ENCODE data around the gene NTM. TPM values are rescaled to one million over a fixed set of nuclear protein-coding genes. Genes with fewer than 3 reads are reported as not detected.
"Not testable (repeated sequence)": the region's sequence is repeated elsewhere in the genome, so short reads cannot be mapped to it uniquely, and the experiment has no call there.

NTM gene
- total and polyA plus RNA-seq, 2 donors (not counting 1 experiment from before 2014, with no cell fraction given) = 12.3 to 28.6 TPM

GRCh38 chr11:131331546-131331945, 38.9 kb upstream of the NTM start:
- no peak for DNase-seq (ENCODE audit: low read depth in 2 of 2)
- Histone ChIP-seq H3K4me2 (ENCODE audit: extremely low read depth, insufficient read depth, low read length) (no peak overlapping the region), H3K27me3 (ENCODE audit: control insufficient read depth, insufficient read depth, low read length) (no peaks in the 10 kb centered on the region), H2AFZ (ENCODE audit: low read length) (no peak overlapping the region), H4K20me1 (ENCODE audit: control insufficient read depth, extremely low read depth, insufficient read depth, low read length) (no peaks in the 10 kb centered on the region), H3K4me1 (ENCODE audit: control insufficient read depth, extremely low read depth, insufficient read depth, low read length) (no peaks in the 10 kb centered on the region), H3K79me2 (ENCODE audit: control insufficient read depth, insufficient read depth, low read length) (no peaks in the 10 kb centered on the region), H3K36me3 (ENCODE audit: control insufficient read depth, insufficient read depth, low read length) (no peaks in the 10 kb centered on the region), H3K9ac (ENCODE audit: insufficient read depth, low read length) (no peak overlapping the region), H3K4me3 (replicated peaks in 1 of 4; ENCODE audit: control extremely low read depth in 1 of 4, insufficient read depth in 1 of 4, low read depth in 3 of 4, low read length in 4 of 4) (no peak overlapping the region), H3K27ac (ENCODE audit: insufficient read depth, low read length) (no peak overlapping the region), H3K9me3 (ENCODE audit: control insufficient read depth, insufficient read depth, low read depth, low read length) (no peaks in the 10 kb centered on the region)
- no peak for TF ChIP-seq EZH2 (IDR thresholded peaks at IDR 0.05; ENCODE audit: low read length, missing control alignments)
- no peak for TF ChIP-seq CTCF (conservative IDR thresholded peaks at IDR 0.05 in 1 of 2, IDR thresholded peaks at IDR 0.05 in 1 of 2; ENCODE audit: low read depth in 1 of 2, low read length in 2 of 2)

GRCh38 chr11:131334601-131335000, 35.8 kb upstream of the NTM start:
- Histone ChIP-seq H2AFZ (ENCODE audit: low read length) (no peak overlapping the region), H3K27ac (ENCODE audit: insufficient read depth, low read length) (no peak overlapping the region), H3K9me3 (ENCODE audit: control insufficient read depth, insufficient read depth, low read depth, low read length) (no peaks in the 10 kb centered on the region), H3K79me2 (ENCODE audit: control insufficient read depth, insufficient read depth, low read length) (no peaks in the 10 kb centered on the region), H3K9ac (ENCODE audit: insufficient read depth, low read length) (no peak overlapping the region), H3K4me1 (ENCODE audit: control insufficient read depth, extremely low read depth, insufficient read depth, low read length) (no peaks in the 10 kb centered on the region), H4K20me1 (ENCODE audit: control insufficient read depth, extremely low read depth, insufficient read depth, low read length) (no peaks in the 10 kb centered on the region), H3K27me3 (ENCODE audit: control insufficient read depth, insufficient read depth, low read length) (no peaks in the 10 kb centered on the region), H3K36me3 (ENCODE audit: control insufficient read depth, insufficient read depth, low read length) (no peaks in the 10 kb centered on the region), H3K4me2 (ENCODE audit: extremely low read depth, insufficient read depth, low read length) (no peak overlapping the region), H3K4me3 (replicated peaks in 1 of 4; ENCODE audit: control extremely low read depth in 1 of 4, insufficient read depth in 1 of 4, low read depth in 3 of 4, low read length in 4 of 4) (no peak overlapping the region)
- TF ChIP-seq EZH2 (IDR thresholded peaks at IDR 0.05; ENCODE audit: low read length, missing control alignments) (no peak), CTCF (conservative IDR thresholded peaks at IDR 0.05 in 1 of 2, IDR thresholded peaks at IDR 0.05 in 1 of 2; ENCODE audit: low read depth in 1 of 2, low read length in 2 of 2) (no peak)
- no peak for DNase-seq (ENCODE audit: low read depth in 2 of 2)

- DNase-seq (ENCODE audit: low read depth in 2 of 2) = peak in 1 of 2 donors; percentile 86
- not testable (repeated sequence) for H3K9me3 ChIP-seq (ENCODE audit: control insufficient read depth, insufficient read depth, low read depth, low read length); H3K4me3 ChIP-seq (replicated peaks in 1 of 4; ENCODE audit: control extremely low read depth in 1 of 4, insufficient read depth in 1 of 4, low read depth in 3 of 4, low read length in 4 of 4); H3K79me2 ChIP-seq (ENCODE audit: control insufficient read depth, insufficient read depth, low read length); H3K4me1 ChIP-seq (ENCODE audit: control insufficient read depth, extremely low read depth, insufficient read depth, low read length); H3K27me3 ChIP-seq (ENCODE audit: control insufficient read depth, insufficient read depth, low read length); H3K4me2 ChIP-seq (ENCODE audit: extremely low read depth, insufficient read depth, low read length); H3K36me3 ChIP-seq (ENCODE audit: control insufficient read depth, insufficient read depth, low read length); H3K9ac ChIP-seq (ENCODE audit: insufficient read depth, low read length); H4K20me1 ChIP-seq (ENCODE audit: control insufficient read depth, extremely low read depth, insufficient read depth, low read length); H2AFZ ChIP-seq (ENCODE audit: low read length); H3K27ac ChIP-seq (ENCODE audit: insufficient read depth, low read length)
These were observed 28.5 kb upstream of the NTM start for GRCh38 chr11:131341900-131342299.

- peak in 1 of 2 donors; percentile 47 for DNase-seq (ENCODE audit: low read depth in 2 of 2)
- H3K4me1 ChIP-seq (ENCODE audit: control insufficient read depth, extremely low read depth, insufficient read depth, low read length); H3K4me2 ChIP-seq (ENCODE audit: extremely low read depth, insufficient read depth, low read length); H3K27ac ChIP-seq (ENCODE audit: insufficient read depth, low read length); H3K4me3 ChIP-seq (replicated peaks in 1 of 4; ENCODE audit: control extremely low read depth in 1 of 4, insufficient read depth in 1 of 4, low read depth in 3 of 4, low read length in 4 of 4); H2AFZ ChIP-seq (ENCODE audit: low read length); H3K9me3 ChIP-seq (ENCODE audit: control insufficient read depth, insufficient read depth, low read depth, low read length); H3K79me2 ChIP-seq (ENCODE audit: control insufficient read depth, insufficient read depth, low read length); H3K27me3 ChIP-seq (ENCODE audit: control insufficient read depth, insufficient read depth, low read length); H3K9ac ChIP-seq (ENCODE audit: insufficient read depth, low read length); H3K36me3 ChIP-seq (ENCODE audit: control insufficient read depth, insufficient read depth, low read length); H4K20me1 ChIP-seq (ENCODE audit: control insufficient read depth, extremely low read depth, insufficient read depth, low read length): not testable (repeated sequence)
These were observed 28.0 kb upstream of the NTM start for GRCh38 chr11:131342442-131342841.
